Natural killer cell treated with Interleukin-12 subunit alpha and Interleukin-12 subunit beta and Interleukin-15 and Interleukin-18, amount 100 ng/mL, for 72 hours (primary cell): ENCODE measurements around the gene SPRING1. TPM values are rescaled to one million over a fixed set of nuclear protein-coding genes. Genes with fewer than 3 reads are reported as not detected.
"Not testable (repeated sequence)": the region's sequence is repeated elsewhere in the genome, so short reads cannot be mapped to it uniquely, and the experiment has no call there.

Experiments used
- ATAC-seq, 2 donors: fragments of 150-1000 bp; cut with Tn5 transposase in 1 of 2; sonication (Bioruptor Pico), chemical (Tn5 transposase) in 1 of 2; 2 replicates each; pipeline ENCODE4 v1.10.0; 2021
- DNase-seq: peaks from one replicate; pipeline ENCODE4 v3.0.0; 2022; ENCODE audit warnings: low spot score
- H3K27ac Mint-ChIP-seq, 2 donors: 1 replicate in 1 of 2; 2 replicates in 1 of 2; pipeline ENCODE4 v1.8.0; 2022; ENCODE audit warnings: mixed read lengths in 2 of 2, mild to moderate bottlenecking in 1 of 2, moderate library complexity in 1 of 2
- H3K27me3 Mint-ChIP-seq, 2 donors: 1 replicate in 1 of 2; 2 replicates in 1 of 2; pipeline ENCODE4 v1.8.0; 2022; ENCODE audit warnings: mixed read lengths in 2 of 2
- H3K36me3 Mint-ChIP-seq: one replicate; pipeline ENCODE4 v1.8.0; 2022; ENCODE audit warnings: mixed read lengths
- H3K4me1 Mint-ChIP-seq, 2 donors: 1 replicate in 1 of 2; 2 replicates in 1 of 2; pipeline ENCODE4 v1.8.0; 2022; ENCODE audit warnings: low read depth in 2 of 2, mixed read lengths in 2 of 2, mild to moderate bottlenecking in 1 of 2
- H3K4me3 Mint-ChIP-seq: one replicate; pipeline ENCODE4 v1.8.0; 2022; ENCODE audit warnings: mixed read lengths
- H3K9me3 Mint-ChIP-seq: 2 replicates; pipeline ENCODE4 v1.8.0; 2022; ENCODE audit warnings: mixed read lengths
- total RNA-seq, 2 donors: library from RNA; stranded (reverse); gene quantifications; one replicate each; pipeline ENCODE4 v1.2.3, GENCODE V29; 2022

SPRING1 gene
- total RNA-seq, 2 donors from 2014 or later, result 45.8 to 49.7 TPM

GRCh38 chr12:116760622-116761020 is 22.8 kb upstream of the SPRING1 start:
- Mint-ChIP-seq H3K27me3 (no peaks in the 10 kb centered on the region), H3K36me3 (no peaks in the 10 kb centered on the region), H3K9me3 (no peaks in the 10 kb centered on the region), H3K27ac (peak overlapping the region in 1 of 2 donors; percentile 2), H3K4me3 (peak overlapping the region; percentile 1), H3K4me1 (peaks cover 0 to 11% of the 10 kb centered on the region in 2 donors)
- DNase-seq, result no peak
- no peak for ATAC-seq

GRCh38 chr12:116759783-116760621 is 22.1 kb upstream of the SPRING1 start:
- peaks cover 0 to 11% of the 10 kb centered on the region in 2 donors for H3K4me1 Mint-ChIP-seq
- ATAC-seq (peak; percentile 48 to 81), DNase-seq (peak; percentile 73)
- H3K36me3 Mint-ChIP-seq, result no peaks in the 10 kb centered on the region
- no peaks in the 10 kb centered on the region for H3K9me3 Mint-ChIP-seq
- peak overlapping the region; percentile 61 for H3K4me3 Mint-ChIP-seq
- H3K27me3 Mint-ChIP-seq, result no peaks in the 10 kb centered on the region
- peak overlapping the region in 1 of 2 donors; percentile 82 for H3K27ac Mint-ChIP-seq

- DNase-seq, H3K4me1 Mint-ChIP-seq, H3K4me3 Mint-ChIP-seq, ATAC-seq, H3K36me3 Mint-ChIP-seq, H3K27me3 Mint-ChIP-seq, H3K9me3 Mint-ChIP-seq, H3K27ac Mint-ChIP-seq: not testable (repeated sequence)
Observed at GRCh38 chr12:116754783-116755182, 16.9 kb upstream of the SPRING1 start.

GRCh38 chr12:116754097-116754496 is 16.2 kb upstream of the SPRING1 start:
- H3K27me3 Mint-ChIP-seq, H3K4me1 Mint-ChIP-seq, H3K27ac Mint-ChIP-seq, DNase-seq, H3K4me3 Mint-ChIP-seq, H3K36me3 Mint-ChIP-seq, ATAC-seq, H3K9me3 Mint-ChIP-seq: not testable (repeated sequence)

GRCh38 chr12:116750298-116750697 is 12.4 kb upstream of the SPRING1 start:
- Mint-ChIP-seq H3K27me3 (no peaks in the 10 kb centered on the region), H3K9me3 (no peaks in the 10 kb centered on the region), H3K4me1 (no peaks in the 10 kb centered on the region), H3K4me3 (no peak overlapping the region), H3K27ac (no peak overlapping the region), H3K36me3 (no peaks in the 10 kb centered on the region)
- no peak for DNase-seq
- ATAC-seq, result no peak

GRCh38 chr12:116749884-116750283 is 12.0 kb upstream of the SPRING1 start:
- no peaks in the 10 kb centered on the region for H3K27me3 Mint-ChIP-seq
- no peaks in the 10 kb centered on the region for H3K36me3 Mint-ChIP-seq
- H3K9me3 Mint-ChIP-seq, result no peaks in the 10 kb centered on the region
- no peaks in the 10 kb centered on the region for H3K4me1 Mint-ChIP-seq
- H3K27ac Mint-ChIP-seq, result no peak overlapping the region
- peak in 1 of 2 donors; percentile 38 for ATAC-seq
- H3K4me3 Mint-ChIP-seq, result no peak overlapping the region
- DNase-seq, result no peak

GRCh38 chr12:116745554-116745953 is 7.7 kb upstream of the SPRING1 start:
- no peaks in the 10 kb centered on the region for H3K4me1 Mint-ChIP-seq
- DNase-seq (no peak), ATAC-seq (no peak)
- H3K27me3 Mint-ChIP-seq, result no peaks in the 10 kb centered on the region
- no peak overlapping the region for H3K4me3 Mint-ChIP-seq
- H3K27ac Mint-ChIP-seq, result no peak overlapping the region
- no peaks in the 10 kb centered on the region for H3K9me3 Mint-ChIP-seq
- H3K36me3 Mint-ChIP-seq, result no peaks in the 10 kb centered on the region

GRCh38 chr12:116744766-116745165 is 6.9 kb upstream of the SPRING1 start:
- no peaks in the 10 kb centered on the region for H3K27me3 Mint-ChIP-seq
- no peaks in the 10 kb centered on the region for H3K36me3 Mint-ChIP-seq
- no peaks in the 10 kb centered on the region for H3K9me3 Mint-ChIP-seq
- no peaks in the 10 kb centered on the region for H3K4me1 Mint-ChIP-seq
- no peak overlapping the region for H3K27ac Mint-ChIP-seq
- no peak for DNase-seq
- ATAC-seq, result no peak
- no peak overlapping the region for H3K4me3 Mint-ChIP-seq

GRCh38 chr12:116742787-116743186 is 4.9 kb upstream of the SPRING1 start:
- not testable (repeated sequence) for H3K36me3 Mint-ChIP-seq, H3K27me3 Mint-ChIP-seq, DNase-seq, H3K9me3 Mint-ChIP-seq, H3K4me3 Mint-ChIP-seq, ATAC-seq, H3K27ac Mint-ChIP-seq, H3K4me1 Mint-ChIP-seq

- Mint-ChIP-seq H3K4me1 (peaks cover 25 to 26% of the 10 kb centered on the region in 2 donors), H3K36me3 (peaks cover 6% of the 10 kb centered on the region), H3K4me3 (no peak overlapping the region), H3K9me3 (no peaks in the 10 kb centered on the region), H3K27ac (no peak overlapping the region), H3K27me3 (no peaks in the 10 kb centered on the region)
- ATAC-seq (no peak), DNase-seq (no peak)
Observed at GRCh38 chr12:116739381-116739887, 1.6 kb upstream of the SPRING1 start.

GRCh38 chr12:116736962-116737773 is 701 bp downstream of the SPRING1 start:
- Mint-ChIP-seq H3K9me3 (no peaks in the 10 kb centered on the region), H3K4me1 (peaks cover 32 to 36% of the 10 kb centered on the region in 2 donors), H3K4me3 (peak overlapping the region; percentile 93), H3K27ac (peak overlapping the region; percentile 42 to 95), H3K27me3 (no peaks in the 10 kb centered on the region), H3K36me3 (peaks cover 13% of the 10 kb centered on the region)
- DNase-seq, result no peak
- ATAC-seq, result no peak

GRCh38 chr12:116735951-116736599 is 1.8 kb downstream of the SPRING1 start:
- Mint-ChIP-seq H3K27me3 (no peaks in the 10 kb centered on the region), H3K36me3 (peaks cover 13% of the 10 kb centered on the region), H3K27ac (peak overlapping the region in 1 of 2 donors; percentile 95), H3K4me1 (peaks cover 34 to 36% of the 10 kb centered on the region in 2 donors), H3K4me3 (peak overlapping the region; percentile 93), H3K9me3 (no peaks in the 10 kb centered on the region)
- ATAC-seq, result no peak
- DNase-seq, result no peak

GRCh38 chr12:116735084-116735483 is 2.8 kb downstream of the SPRING1 start:
- Mint-ChIP-seq H3K36me3 (peaks cover 13% of the 10 kb centered on the region), H3K4me3 (peak overlapping the region; percentile 47), H3K9me3 (no peaks in the 10 kb centered on the region), H3K27ac (no peak overlapping the region), H3K4me1 (peaks cover 34 to 36% of the 10 kb centered on the region in 2 donors), H3K27me3 (no peaks in the 10 kb centered on the region)
- no peak for DNase-seq
- no peak for ATAC-seq
